NCI-H2171 (cell line): Measurements from ENCODE around the gene KASH5.

ENCODE experiments used
- DNase-seq: peaks from one replicate; lab custom pipeline; 2025; lab: John Stamatoyannopoulos, UW

KASH5 gene

GRCh38 chr19:49422407-49423070, 34.5 kb downstream of the KASH5 start:
- DNase-seq = no peak

- no peak for DNase-seq
Observed at GRCh38 chr19:49423071-49423984, 35.3 kb downstream of the KASH5 start, which contains the start of gene PTH2. TSS of gene PTH2 (minus strand) at chr19:49423441. CDS start at chr19:49423339, 102 bp downstream.

GRCh38 chr19:49423985-49424303, 35.9 kb downstream of the KASH5 start:
- no peak for DNase-seq

- no peak for DNase-seq
Observed at GRCh38 chr19:49425178-49425577, 37.1 kb downstream of the KASH5 start, which contains the start of gene GFY. TSS of gene GFY (plus strand) at chr19:49425388. CDS start at chr19:49426431, 1,043 bp downstream.

- DNase-seq = peak; percentile 78
Observed at GRCh38 chr19:49425922-49426592, 38.0 kb downstream of the KASH5 start.

- DNase-seq = no peak
Observed at GRCh38 chr19:49427339-49427738, 39.3 kb downstream of the KASH5 start.

- peak; percentile 60 for DNase-seq
Observed at GRCh38 chr19:49427855-49428546, 40.0 kb downstream of the KASH5 start.

GRCh38 chr19:49428547-49429451, 40.8 kb downstream of the KASH5 start:
- DNase-seq = no peak

GRCh38 chr19:49430172-49430677, 42.2 kb downstream of the KASH5 start:
- no peak for DNase-seq

- no peak for DNase-seq
Observed at GRCh38 chr19:49430678-49431329, 42.8 kb downstream of the KASH5 start.

- no peak for DNase-seq
Observed at GRCh38 chr19:49431330-49431749, 43.3 kb downstream of the KASH5 start.

- no peak for DNase-seq
Observed at GRCh38 chr19:49432141-49433073, 44.4 kb downstream of the KASH5 start.

- DNase-seq = no peak
Observed at GRCh38 chr19:49433240-49433901, 45.3 kb downstream of the KASH5 start.

- no peak for DNase-seq
Observed at GRCh38 chr19:49434907-49435583, 47.0 kb downstream of the KASH5 start.

- DNase-seq = no peak
Observed at GRCh38 chr19:49435670-49436069, 47.6 kb downstream of the KASH5 start.

GRCh38 chr19:49436381-49437017, 48.5 kb downstream of the KASH5 start:
- no peak for DNase-seq

- peak; percentile 23 for DNase-seq
Observed at GRCh38 chr19:49437231-49437630, 49.2 kb downstream of the KASH5 start.
